Esophagus squamous epithelium (tissue), 5 donors: Measurements from ENCODE around the gene NOP16. TPM values are rescaled to one million over a fixed set of nuclear protein-coding genes. Genes with fewer than 3 reads are reported as not detected.

Source experiments
- DNase-seq: peaks from one replicate; lab custom pipeline; 2025; lab: John Stamatoyannopoulos, UW
- H3K27ac ChIP-seq, 4 donors: fragments of 200-600 bp; sonication (generic); one replicate each; pipeline ENCODE4 v1.5.1; 2016 to 2019; ENCODE audit warnings: mild to moderate bottlenecking in 1 of 4
- H3K27me3 ChIP-seq, 4 donors: fragments of 200-600 bp; sonication (generic); 1 replicate in 3 of 4; 2 replicates in 1 of 4; pipeline versions ENCODE4 v1.5.1 to v1.6.0; 2017 to 2021; ENCODE audit warnings: antibody characterized with exemption in 1 of 4
- H3K36me3 ChIP-seq, 3 donors: fragments of 200-600 bp; sonication (generic); one replicate each; pipeline ENCODE4 v1.5.1; 2016 to 2019
- H3K4me1 ChIP-seq, 3 donors: fragments of 200-600 bp; sonication (generic); one replicate each; pipeline ENCODE4 v1.5.1; 2017 to 2019
- H3K4me3 ChIP-seq, 4 donors: fragments of 200-600 bp; sonication (generic); 1 replicate in 3 of 4; 2 replicates in 1 of 4; pipeline ENCODE4 v1.5.1; 2016 to 2019; ENCODE audit warnings: mild to moderate bottlenecking in 2 of 4, moderate library complexity in 1 of 4
- H3K9me3 ChIP-seq, 3 donors: fragments of 200-600 bp; sonication (generic); one replicate each; pipeline ENCODE4 v1.5.1; 2016 to 2019
- POLR2A ChIP-seq, 4 donors: fragments of 450-650 bp; IDR thresholded peaks; one replicate each; pipeline ENCODE4 v1.6.1; 2017; ENCODE audit warnings: antibody characterized with exemption in 4 of 4, mild to moderate bottlenecking in 4 of 4, moderate library complexity in 3 of 4
- WGBS, 2 donors: methylation state at CpG; one replicate each; pipeline ENCODE4 v1.1.5; 2018; 5-methylcytosine and 5-hydroxymethylcytosine counted together
- intact Hi-C: fragments of 100-400 bp; cut with DNase I; formaldehyde crosslinking; loops from one replicate; pipeline ENCODE4 v1.15.0; 2022
- total RNA-seq, 4 donors: library from RNA; depleted of rRNA; stranded (reverse); fragments of >200 nt; gene quantifications; one replicate each; pipeline ENCODE4 v1.1.0, GENCODE V29; 2016
- TF ChIP-seq, protein P1 (sequence below), 6 experiments: fragments of 450-650 bp in 4 of 6; fragments of 200-600 bp in 2 of 6; sonication (generic) in 2 of 6; IDR thresholded peaks; one replicate each; pipeline ENCODE4 v1.5.1; 2016 to 2019; ENCODE audit warnings: antibody characterized with exemption in 6 of 6, mild to moderate bottlenecking in 4 of 6, moderate library complexity in 4 of 6
- donor health status: DM: yes; HTN: yes; CAD: no.

NOP16 gene
- total RNA-seq, 4 donors from 2014 or later: 19.9 to 38.0 (median 30.9) TPM

DNA sequence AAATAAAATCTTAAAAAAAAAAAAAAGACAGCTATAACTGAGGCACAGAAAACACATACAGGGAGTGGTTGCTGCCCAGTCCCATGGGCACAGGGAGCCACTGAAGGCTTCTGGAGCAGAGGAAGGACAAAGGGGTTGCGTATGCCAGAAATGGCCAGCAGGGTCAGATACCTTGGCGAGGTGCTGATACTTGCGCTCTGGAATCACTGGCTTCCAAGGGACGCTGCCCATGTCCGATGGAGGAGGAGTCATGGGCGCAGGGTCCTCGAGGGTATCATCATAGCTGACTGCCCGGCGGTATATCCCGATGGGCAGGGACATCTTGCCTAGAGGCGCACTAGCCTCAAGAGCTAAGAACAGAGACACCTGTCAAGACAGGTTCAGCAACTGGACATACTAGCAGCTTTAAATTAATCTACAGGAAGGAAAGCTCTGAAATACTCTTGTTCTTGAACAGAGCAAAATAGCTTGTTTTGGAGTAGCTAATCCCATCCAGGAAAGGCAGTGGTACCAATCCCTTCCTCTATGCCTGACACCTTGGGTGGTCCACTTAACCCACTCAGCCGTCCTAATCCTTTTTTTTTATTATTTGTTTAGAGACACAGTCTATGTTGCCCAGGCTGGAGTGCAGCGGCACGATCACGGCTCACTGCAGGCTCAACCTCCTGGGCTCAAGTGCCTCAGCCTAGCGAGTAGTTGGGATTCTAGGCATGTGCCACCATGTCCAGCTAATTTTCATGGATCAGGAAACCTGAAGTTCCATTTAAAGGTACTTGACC lies 32.8 kb downstream of the NOP16 start:
- TF ChIP-seq, protein P1, sequence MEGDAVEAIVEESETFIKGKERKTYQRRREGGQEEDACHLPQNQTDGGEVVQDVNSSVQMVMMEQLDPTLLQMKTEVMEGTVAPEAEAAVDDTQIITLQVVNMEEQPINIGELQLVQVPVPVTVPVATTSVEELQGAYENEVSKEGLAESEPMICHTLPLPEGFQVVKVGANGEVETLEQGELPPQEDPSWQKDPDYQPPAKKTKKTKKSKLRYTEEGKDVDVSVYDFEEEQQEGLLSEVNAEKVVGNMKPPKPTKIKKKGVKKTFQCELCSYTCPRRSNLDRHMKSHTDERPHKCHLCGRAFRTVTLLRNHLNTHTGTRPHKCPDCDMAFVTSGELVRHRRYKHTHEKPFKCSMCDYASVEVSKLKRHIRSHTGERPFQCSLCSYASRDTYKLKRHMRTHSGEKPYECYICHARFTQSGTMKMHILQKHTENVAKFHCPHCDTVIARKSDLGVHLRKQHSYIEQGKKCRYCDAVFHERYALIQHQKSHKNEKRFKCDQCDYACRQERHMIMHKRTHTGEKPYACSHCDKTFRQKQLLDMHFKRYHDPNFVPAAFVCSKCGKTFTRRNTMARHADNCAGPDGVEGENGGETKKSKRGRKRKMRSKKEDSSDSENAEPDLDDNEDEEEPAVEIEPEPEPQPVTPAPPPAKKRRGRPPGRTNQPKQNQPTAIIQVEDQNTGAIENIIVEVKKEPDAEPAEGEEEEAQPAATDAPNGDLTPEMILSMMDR (IDR thresholded peaks at IDR 0.05): no peak
- TF ChIP-seq POLR2A (IDR thresholded peaks at IDR 0.05): no peak
- Histone ChIP-seq H3K4me1 (peaks cover 0 to 45% (median 14%) of the 10 kb centered on the region in 3 donors), H3K9me3 (no peaks in the 10 kb centered on the region), H3K27ac (no peak overlapping the region), H3K4me3 (no peak overlapping the region), H3K27me3 (no peaks in the 10 kb centered on the region), H3K36me3 (peaks cover 6 to 92% (median 46%) of the 10 kb centered on the region in 3 donors)
- intact Hi-C loops: no loop called here
- no peak for DNase-seq
- 82 to 85% methylated on average over 14 to 16 of the region's 16 CpGs for WGBS, 2 donors

DNA sequence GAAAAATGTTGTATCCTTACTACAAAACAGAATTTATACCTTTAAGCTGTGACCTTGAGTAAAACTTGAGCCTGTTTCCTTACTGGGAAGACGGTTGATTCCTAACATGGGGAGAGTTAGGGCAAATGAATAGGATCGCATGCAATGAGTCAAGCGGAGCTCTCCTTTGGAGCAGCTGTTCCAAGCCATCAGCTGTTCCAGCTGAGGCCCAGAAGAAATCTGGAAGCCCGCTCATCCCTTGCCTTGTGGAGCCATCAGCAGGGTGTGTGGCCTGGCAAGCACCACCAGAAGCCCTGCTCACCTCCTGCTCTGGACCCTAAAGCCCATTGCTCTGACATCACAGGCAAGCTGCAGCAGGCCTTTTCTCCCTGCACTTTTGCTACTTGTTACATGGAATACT lies 34.9 kb downstream of the NOP16 start:
- TF ChIP-seq POLR2A (IDR thresholded peaks at IDR 0.05): no peak
- TF ChIP-seq, protein P1 (IDR thresholded peaks at IDR 0.05): no peak
- intact Hi-C loops: no loop called here
- Histone ChIP-seq H3K36me3 (peaks cover 6 to 100% (median 58%) of the 10 kb centered on the region in 3 donors), H3K27ac (no peak overlapping the region), H3K4me1 (peaks cover 0 to 28% (median 2%) of the 10 kb centered on the region in 3 donors), H3K4me3 (no peak overlapping the region), H3K9me3 (no peaks in the 10 kb centered on the region), H3K27me3 (no peaks in the 10 kb centered on the region)
- 88 to 90% methylated on average over 4 of the region's 4 CpGs for WGBS, 2 donors
- DNase-seq: no peak

DNA sequence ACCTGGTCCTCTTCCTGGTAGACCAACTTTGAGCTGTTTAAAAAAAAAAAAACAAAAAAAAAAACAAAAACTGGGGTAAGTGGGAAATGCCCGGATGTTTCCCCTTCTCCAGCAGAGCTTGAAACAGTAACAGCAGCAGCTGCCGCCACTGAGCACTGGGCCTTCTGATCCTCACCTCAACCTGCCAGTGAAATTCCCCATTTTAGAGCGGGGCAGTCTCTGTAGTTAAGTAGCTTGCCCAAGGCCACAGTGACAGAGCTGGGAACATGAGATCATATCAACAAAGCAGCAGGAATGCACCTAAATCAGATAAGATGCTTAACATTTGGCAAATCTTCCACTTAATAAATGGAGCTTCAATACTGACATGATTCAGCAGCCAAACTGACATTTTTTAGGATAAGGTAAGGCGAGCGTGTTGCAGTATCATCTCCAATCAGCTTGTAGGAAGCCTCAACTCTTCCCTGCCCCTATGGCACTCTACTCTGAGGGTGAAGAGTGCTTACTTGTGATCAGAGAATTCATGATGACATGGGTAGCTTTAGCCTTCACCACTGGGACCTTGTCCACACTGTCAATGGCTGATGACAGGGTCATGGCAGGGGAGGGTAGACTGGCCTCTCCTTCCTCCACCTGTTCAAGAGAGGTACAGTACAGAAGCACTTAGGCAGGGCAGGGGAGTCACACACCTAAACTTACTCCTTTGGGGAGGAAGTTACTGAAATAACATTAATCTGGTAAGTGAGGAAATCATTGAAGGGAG lies 36.1 kb downstream of the NOP16 start:
- DNase-seq: no peak
- 82 to 96% methylated on average over 5 of the region's 5 CpGs for WGBS, 2 donors
- Histone ChIP-seq H3K27me3 (no peaks in the 10 kb centered on the region), H3K9me3 (no peaks in the 10 kb centered on the region), H3K27ac (no peak overlapping the region), H3K4me3 (no peak overlapping the region), H3K36me3 (peaks cover 10 to 100% (median 67%) of the 10 kb centered on the region in 3 donors), H3K4me1 (peaks cover 0 to 21% (median 0%) of the 10 kb centered on the region in 3 donors)
- intact Hi-C loops: no loop called here
- TF ChIP-seq POLR2A (IDR thresholded peaks at IDR 0.05): no peak

DNA sequence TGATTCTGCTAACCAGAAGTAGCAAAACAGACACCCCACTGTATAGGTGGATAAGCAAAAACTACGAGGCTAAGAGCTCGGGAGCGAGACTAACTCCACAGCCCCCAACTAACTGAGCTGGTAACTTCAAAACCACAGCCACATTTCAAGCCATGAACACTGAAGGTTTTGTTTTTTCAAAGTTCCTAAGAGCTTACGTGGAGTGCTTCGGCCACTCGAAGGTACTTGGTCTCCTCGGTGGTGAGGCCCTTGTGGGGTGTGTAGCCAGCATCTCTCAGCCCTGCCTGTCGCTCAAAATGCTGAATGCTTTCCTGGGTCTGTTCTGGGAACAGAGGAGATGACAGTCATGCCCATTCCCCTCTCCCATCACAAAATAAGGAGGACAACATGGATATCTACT lies 38.0 kb downstream of the NOP16 start:
- intact Hi-C loops: no loop called here
- H3K27ac ChIP-seq: no peak overlapping the region
- no peaks in the 10 kb centered on the region for H3K27me3 ChIP-seq
- TF ChIP-seq, protein P1 (IDR thresholded peaks at IDR 0.05): no peak
- no peak for TF ChIP-seq POLR2A (IDR thresholded peaks at IDR 0.05)
- no peak for DNase-seq
- H3K9me3 ChIP-seq: no peaks in the 10 kb centered on the region
- no peak overlapping the region for H3K4me3 ChIP-seq
- H3K4me1 ChIP-seq: peaks cover 0 to 6% (median 0%) of the 10 kb centered on the region in 3 donors
- H3K36me3 ChIP-seq: peaks cover 11 to 100% (median 70%) of the 10 kb centered on the region in 3 donors
- 97 to 98% methylated on average over 8 of the region's 8 CpGs for WGBS, 2 donors

DNA sequence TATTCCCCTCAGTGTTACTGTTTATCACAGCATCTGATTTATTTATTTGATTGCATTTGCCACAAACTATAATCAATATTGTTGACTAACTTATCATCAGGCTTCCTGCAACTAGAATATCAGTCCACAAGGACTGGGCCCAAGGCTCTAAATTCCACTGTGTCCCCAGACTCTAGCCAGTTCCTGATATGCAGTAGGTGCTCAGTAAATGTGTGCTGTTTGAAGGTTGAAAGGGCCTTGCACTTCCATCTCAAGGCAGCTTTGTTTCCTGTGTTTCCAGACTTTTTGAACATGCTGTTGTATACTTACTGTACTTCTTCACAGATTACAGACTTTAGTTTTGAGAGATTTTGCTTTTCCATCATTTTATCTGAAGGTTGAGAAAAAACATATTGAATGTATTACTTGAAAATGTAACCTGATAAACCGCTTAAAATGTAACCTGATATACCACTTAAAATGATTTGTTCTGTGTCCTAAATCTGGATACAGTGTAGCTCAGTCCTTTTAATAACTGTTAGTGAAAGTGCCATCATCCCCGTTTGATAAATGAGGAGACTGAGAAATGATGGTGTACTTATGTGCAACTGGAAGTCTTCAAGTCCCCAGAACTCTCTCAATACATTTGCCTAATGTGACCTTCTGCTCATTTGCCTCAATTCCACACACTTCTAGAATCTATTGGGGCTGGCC lies 45.5 kb downstream of the NOP16 start:
- DNase-seq: no peak
- no peaks in the 10 kb centered on the region for H3K27me3 ChIP-seq
- no peak overlapping the region for H3K27ac ChIP-seq
- H3K9me3 ChIP-seq: no peaks in the 10 kb centered on the region
- no peak for TF ChIP-seq POLR2A (IDR thresholded peaks at IDR 0.05)
- TF ChIP-seq, protein P1 (IDR thresholded peaks at IDR 0.05): no peak
- H3K4me3 ChIP-seq: no peak overlapping the region
- intact Hi-C loops: no loop called here
- H3K36me3 ChIP-seq: peaks cover 5 to 77% (median 25%) of the 10 kb centered on the region in 3 donors
- WGBS, 2 donors: 48 to 56% methylated on average over 2 of the region's 2 CpGs
- no peaks in the 10 kb centered on the region for H3K4me1 ChIP-seq
